Measurements from ENCODE around the gene WWOX. TPM values are rescaled to one million over a fixed set of nuclear protein-coding genes. Genes with fewer than 3 reads are reported as not detected.

Gene WWOX
- total RNA-seq, 5 donors from 2014 or later (not counting 1 experiment from before 2014, with no cell fraction given) = 21.2 to 26.0 (median 22.6) TPM

GRCh38 chr16:78842950-78843349 lies 743.5 kb downstream of the WWOX start:
- no peak overlapping the region for H3K27ac Mint-ChIP-seq

GRCh38 chr16:78843978-78844377 lies 744.5 kb downstream of the WWOX start:
- H3K27me3 ChIP-seq (replicated peaks in 1 of 2; ENCODE audit: control insufficient read depth in 2 of 2, extremely low read depth in 1 of 2, insufficient read depth in 2 of 2, low read length in 1 of 2) = no peaks in the 10 kb centered on the region
- H3K4me3 ChIP-seq (ENCODE audit: control insufficient read depth in 1 of 2, extremely low read depth in 1 of 2, low read length in 1 of 2) = no peak overlapping the region
- Mint-ChIP-seq H3K9me3 (no peaks in the 10 kb centered on the region), H3K36me3 (no peaks in the 10 kb centered on the region), H3K27me3 (no peaks in the 10 kb centered on the region), H3K4me1 (no peaks in the 10 kb centered on the region), H3K4me3 (no peak overlapping the region), H3K27ac (no peak overlapping the region)
- ATAC-seq (replicated peaks in 1 of 4) = no peak
- no peaks in the 10 kb centered on the region for H3K9me3 ChIP-seq
- H3K27ac ChIP-seq (ENCODE audit: low read length) = no peak overlapping the region
- no peaks in the 10 kb centered on the region for H3K36me3 ChIP-seq (ENCODE audit: control insufficient read depth in 2 of 2, extremely low read depth in 1 of 2, insufficient read depth in 1 of 2, low read length in 1 of 2)
- WGBS (ENCODE audit: insufficient coverage) = no CpG with 5 or more reads among the region's 5 CpGs
- no peaks in the 10 kb centered on the region for H3K4me1 ChIP-seq (ENCODE audit: control insufficient read depth in 1 of 2, extremely low read depth in 1 of 2, insufficient read depth in 2 of 2, low read length in 2 of 2)
- POLR2A ChIA-PET = no interaction called here
- CTCF ChIA-PET = no interaction called here
- DNase-seq = no peak

More at GRCh38 chr16:78842950-78843349, 743.5 kb downstream of the WWOX start:
- ATAC-seq (replicated peaks in 1 of 4) (no peak), DNase-seq (no peak)
- ChIA-PET POLR2A (no interaction called here), CTCF (no interaction called here)
- no peaks in the 10 kb centered on the region for H3K27me3 Mint-ChIP-seq
- WGBS (ENCODE audit: insufficient coverage) = 83% methylated on average over 4 of the region's 4 CpGs
- Histone ChIP-seq H3K9me3 (no peaks in the 10 kb centered on the region), H3K4me3 (ENCODE audit: control insufficient read depth in 1 of 2, extremely low read depth in 1 of 2, low read length in 1 of 2) (no peak overlapping the region), H3K4me1 (ENCODE audit: control insufficient read depth in 1 of 2, extremely low read depth in 1 of 2, insufficient read depth in 2 of 2, low read length in 2 of 2) (no peaks in the 10 kb centered on the region), H3K27me3 (replicated peaks in 1 of 2; ENCODE audit: control insufficient read depth in 2 of 2, extremely low read depth in 1 of 2, insufficient read depth in 2 of 2, low read length in 1 of 2) (no peaks in the 10 kb centered on the region), H3K36me3 (ENCODE audit: control insufficient read depth in 2 of 2, extremely low read depth in 1 of 2, insufficient read depth in 1 of 2, low read length in 1 of 2) (no peaks in the 10 kb centered on the region), H3K27ac (ENCODE audit: low read length) (no peak overlapping the region)
- H3K4me3 Mint-ChIP-seq = no peak overlapping the region
- no peaks in the 10 kb centered on the region for H3K9me3 Mint-ChIP-seq
- H3K36me3 Mint-ChIP-seq = no peaks in the 10 kb centered on the region
- H3K4me1 Mint-ChIP-seq = no peaks in the 10 kb centered on the region

DNA sequence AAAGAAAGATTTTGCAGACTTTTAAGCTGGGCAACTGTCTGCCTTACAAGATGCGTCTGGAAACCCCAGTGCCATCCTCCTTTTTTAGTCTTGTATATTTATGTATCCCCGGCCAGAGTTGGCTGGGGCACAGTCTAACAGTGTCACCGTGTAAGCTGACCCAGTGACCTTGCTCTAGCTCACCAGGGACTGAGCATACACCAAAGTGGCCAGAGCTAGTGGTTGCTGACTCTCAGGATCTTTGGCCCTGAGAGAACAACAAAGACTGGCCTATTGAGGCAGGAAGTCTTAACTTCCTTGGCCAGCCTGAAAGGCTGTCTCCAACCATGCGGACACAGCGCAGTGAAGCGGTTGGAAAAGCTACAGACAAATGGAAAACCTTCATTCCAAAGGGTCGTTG lies 745.2 kb downstream of the WWOX start:
- ChIA-PET CTCF (no interaction called here), POLR2A (no interaction called here)
- Mint-ChIP-seq H3K27me3 (no peaks in the 10 kb centered on the region), H3K4me1 (no peaks in the 10 kb centered on the region), H3K36me3 (no peaks in the 10 kb centered on the region), H3K9me3 (no peaks in the 10 kb centered on the region), H3K4me3 (no peak overlapping the region), H3K27ac (no peak overlapping the region)
- DNase-seq = no peak
- H3K4me3 ChIP-seq (ENCODE audit: control insufficient read depth in 1 of 2, extremely low read depth in 1 of 2, low read length in 1 of 2) = no peak overlapping the region
- no peak for ATAC-seq (replicated peaks in 1 of 4)
- no peaks in the 10 kb centered on the region for H3K4me1 ChIP-seq (ENCODE audit: control insufficient read depth in 1 of 2, extremely low read depth in 1 of 2, insufficient read depth in 2 of 2, low read length in 2 of 2)
- no peak overlapping the region for H3K27ac ChIP-seq (ENCODE audit: low read length)
- no peaks in the 10 kb centered on the region for H3K9me3 ChIP-seq
- H3K36me3 ChIP-seq (ENCODE audit: control insufficient read depth in 2 of 2, extremely low read depth in 1 of 2, insufficient read depth in 1 of 2, low read length in 1 of 2) = no peaks in the 10 kb centered on the region
- H3K27me3 ChIP-seq (replicated peaks in 1 of 2; ENCODE audit: control insufficient read depth in 2 of 2, extremely low read depth in 1 of 2, insufficient read depth in 2 of 2, low read length in 1 of 2) = no peaks in the 10 kb centered on the region
- 89% methylated on average over 5 of the region's 7 CpGs for WGBS (ENCODE audit: insufficient coverage)

DNA sequence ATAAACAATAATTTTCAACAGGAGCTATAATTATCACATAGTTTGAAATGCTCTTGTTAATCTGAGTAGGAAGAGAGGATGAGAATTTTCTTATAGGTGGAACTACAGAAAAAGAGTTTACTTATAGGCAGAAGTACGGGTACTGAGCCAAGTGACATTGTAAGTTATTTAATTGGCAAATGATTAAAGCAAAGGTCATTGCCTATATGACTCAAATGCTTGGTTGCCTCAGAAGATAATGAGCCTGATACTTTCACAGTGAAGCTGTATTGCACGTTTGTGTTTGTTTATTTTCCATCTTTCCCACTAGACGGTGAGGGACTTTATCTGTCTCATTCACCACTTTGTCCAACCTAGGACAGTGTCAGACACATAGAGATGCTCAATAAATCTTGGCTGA lies 751.8 kb downstream of the WWOX start:
- Histone ChIP-seq H3K9me3 (no peaks in the 10 kb centered on the region), H3K4me3 (ENCODE audit: control insufficient read depth in 1 of 2, extremely low read depth in 1 of 2, low read length in 1 of 2) (no peak overlapping the region), H3K4me1 (ENCODE audit: control insufficient read depth in 1 of 2, extremely low read depth in 1 of 2, insufficient read depth in 2 of 2, low read length in 2 of 2) (no peaks in the 10 kb centered on the region), H3K27me3 (replicated peaks in 1 of 2; ENCODE audit: control insufficient read depth in 2 of 2, extremely low read depth in 1 of 2, insufficient read depth in 2 of 2, low read length in 1 of 2) (no peaks in the 10 kb centered on the region), H3K27ac (ENCODE audit: low read length) (no peak overlapping the region), H3K36me3 (ENCODE audit: control insufficient read depth in 2 of 2, extremely low read depth in 1 of 2, insufficient read depth in 1 of 2, low read length in 1 of 2) (no peaks in the 10 kb centered on the region)
- H3K9me3 Mint-ChIP-seq = no peaks in the 10 kb centered on the region
- no peaks in the 10 kb centered on the region for H3K27me3 Mint-ChIP-seq
- no peaks in the 10 kb centered on the region for H3K4me1 Mint-ChIP-seq
- DNase-seq (no peak), ATAC-seq (replicated peaks in 1 of 4) (no peak)
- 80% methylated on average over 3 of the region's 3 CpGs for WGBS (ENCODE audit: insufficient coverage)
- H3K4me3 Mint-ChIP-seq = no peak overlapping the region
- CTCF ChIA-PET = no interaction called here
- POLR2A ChIA-PET = no interaction called here
- no peak overlapping the region for H3K27ac Mint-ChIP-seq
- no peaks in the 10 kb centered on the region for H3K36me3 Mint-ChIP-seq

GRCh38 chr16:78852081-78852635 lies 752.7 kb downstream of the WWOX start:
- no peaks in the 10 kb centered on the region for H3K27me3 ChIP-seq (replicated peaks in 1 of 2; ENCODE audit: control insufficient read depth in 2 of 2, extremely low read depth in 1 of 2, insufficient read depth in 2 of 2, low read length in 1 of 2)
- H3K4me3 Mint-ChIP-seq = no peak overlapping the region
- no peaks in the 10 kb centered on the region for H3K4me1 ChIP-seq (ENCODE audit: control insufficient read depth in 1 of 2, extremely low read depth in 1 of 2, insufficient read depth in 2 of 2, low read length in 2 of 2)
- no peaks in the 10 kb centered on the region for H3K4me1 Mint-ChIP-seq
- no peaks in the 10 kb centered on the region for H3K9me3 ChIP-seq
- WGBS (ENCODE audit: insufficient coverage) = 93% methylated on average over 3 of the region's 4 CpGs
- no peak overlapping the region for H3K27ac ChIP-seq (ENCODE audit: low read length)
- no peaks in the 10 kb centered on the region for H3K36me3 ChIP-seq (ENCODE audit: control insufficient read depth in 2 of 2, extremely low read depth in 1 of 2, insufficient read depth in 1 of 2, low read length in 1 of 2)
- DNase-seq (no peak), ATAC-seq (replicated peaks in 1 of 4) (no peak)
- ChIA-PET POLR2A (no interaction called here), CTCF (no interaction called here)
- no peak overlapping the region for H3K4me3 ChIP-seq (ENCODE audit: control insufficient read depth in 1 of 2, extremely low read depth in 1 of 2, low read length in 1 of 2)
- H3K9me3 Mint-ChIP-seq = no peaks in the 10 kb centered on the region
- H3K36me3 Mint-ChIP-seq = no peaks in the 10 kb centered on the region
- no peak overlapping the region for H3K27ac Mint-ChIP-seq
- H3K27me3 Mint-ChIP-seq = no peaks in the 10 kb centered on the region

DNA sequence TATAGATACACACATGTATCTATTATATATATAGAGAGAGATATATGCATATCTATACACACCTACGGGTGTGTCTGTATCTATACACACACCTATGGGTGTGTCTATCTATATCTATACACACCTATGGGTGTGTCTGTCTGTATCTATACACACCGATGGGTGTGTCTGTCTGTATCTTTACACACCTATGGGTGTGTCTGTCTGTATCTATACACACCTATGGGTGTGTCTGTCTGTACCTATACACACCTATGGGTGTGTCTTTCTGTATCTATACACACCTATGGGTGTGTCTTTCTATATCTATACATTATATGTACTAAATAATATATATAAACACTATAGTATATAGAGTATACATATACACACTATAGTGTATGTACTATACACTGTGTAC lies 762.6 kb downstream of the WWOX start:
- H3K27me3 ChIP-seq (replicated peaks in 1 of 2; ENCODE audit: control insufficient read depth in 2 of 2, extremely low read depth in 1 of 2, insufficient read depth in 2 of 2, low read length in 1 of 2) = no peaks in the 10 kb centered on the region
- no peak for DNase-seq
- Mint-ChIP-seq H3K27me3 (no peaks in the 10 kb centered on the region), H3K36me3 (peaks cover 7% of the 10 kb centered on the region), H3K27ac (no peak overlapping the region), H3K9me3 (no peaks in the 10 kb centered on the region), H3K4me1 (no peaks in the 10 kb centered on the region), H3K4me3 (no peak overlapping the region)
- WGBS (ENCODE audit: insufficient coverage) = no CpG with 5 or more reads among the region's 2 CpGs
- no peaks in the 10 kb centered on the region for H3K36me3 ChIP-seq (ENCODE audit: control insufficient read depth in 2 of 2, extremely low read depth in 1 of 2, insufficient read depth in 1 of 2, low read length in 1 of 2)
- no peaks in the 10 kb centered on the region for H3K9me3 ChIP-seq
- ATAC-seq (replicated peaks in 1 of 4) = no peak
- no peak overlapping the region for H3K27ac ChIP-seq (ENCODE audit: low read length)
- CTCF ChIA-PET = no interaction called here
- no peaks in the 10 kb centered on the region for H3K4me1 ChIP-seq (ENCODE audit: control insufficient read depth in 1 of 2, extremely low read depth in 1 of 2, insufficient read depth in 2 of 2, low read length in 2 of 2)
- no peak overlapping the region for H3K4me3 ChIP-seq (ENCODE audit: control insufficient read depth in 1 of 2, extremely low read depth in 1 of 2, low read length in 1 of 2)
- POLR2A ChIA-PET = no interaction called here

DNA sequence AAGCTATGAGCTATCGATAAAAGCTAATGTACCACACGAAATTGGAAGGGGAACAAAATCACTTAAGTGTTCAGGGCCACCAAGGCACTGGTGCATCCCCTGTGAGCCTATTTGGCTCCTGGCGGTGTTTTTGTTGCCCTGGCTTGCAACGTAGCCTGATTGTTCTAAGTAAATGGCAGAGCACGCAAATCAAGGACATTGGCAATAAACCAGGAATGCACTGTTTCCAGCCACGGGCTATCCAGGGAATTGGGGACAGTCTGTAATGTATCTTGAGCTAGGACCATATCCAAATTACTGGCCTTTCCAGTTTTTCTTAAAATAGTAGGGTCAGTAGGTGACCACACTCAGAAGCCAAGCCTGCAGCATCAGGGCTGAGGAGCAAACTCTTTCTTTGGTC lies 767.1 kb downstream of the WWOX start:
- no peak for ATAC-seq (replicated peaks in 1 of 4)
- WGBS (ENCODE audit: insufficient coverage) = 95% methylated on average over 3 of the region's 6 CpGs

More for the DNA sequence above, 767.1 kb downstream of the WWOX start:
- no peak for DNase-seq
- peaks cover 0 to 4% (median 0%) of the 10 kb centered on the region in 3 donors for H3K9me3 Mint-ChIP-seq
- POLR2A ChIA-PET = no interaction called here
- H3K4me3 ChIP-seq (ENCODE audit: control insufficient read depth in 1 of 2, extremely low read depth in 1 of 2, low read length in 1 of 2) = no peak overlapping the region
- H3K9me3 ChIP-seq = no peaks in the 10 kb centered on the region
- H3K4me1 Mint-ChIP-seq = no peaks in the 10 kb centered on the region
- H3K27me3 ChIP-seq (replicated peaks in 1 of 2; ENCODE audit: control insufficient read depth in 2 of 2, extremely low read depth in 1 of 2, insufficient read depth in 2 of 2, low read length in 1 of 2) = no peaks in the 10 kb centered on the region
- no peak overlapping the region for H3K4me3 Mint-ChIP-seq
- H3K27me3 Mint-ChIP-seq = no peaks in the 10 kb centered on the region
- no peaks in the 10 kb centered on the region for H3K4me1 ChIP-seq (ENCODE audit: control insufficient read depth in 1 of 2, extremely low read depth in 1 of 2, insufficient read depth in 2 of 2, low read length in 2 of 2)
- H3K27ac ChIP-seq (ENCODE audit: low read length) = no peak overlapping the region
- no peak overlapping the region for H3K27ac Mint-ChIP-seq
- CTCF ChIA-PET = no interaction called here
- H3K36me3 ChIP-seq (ENCODE audit: control insufficient read depth in 2 of 2, extremely low read depth in 1 of 2, insufficient read depth in 1 of 2, low read length in 1 of 2) = no peaks in the 10 kb centered on the region
- H3K36me3 Mint-ChIP-seq = peaks cover 7% of the 10 kb centered on the region
